RWPE2 (cell line): ENCODE data around the gene TEDC2.

ENCODE experiments used
- ATAC-seq: fragments of 200-7000 bp; cut with Tn5 transposase; 3 replicates; pipeline ENCODE4 v1.9.1; 2021; ENCODE audit warnings: low read depth
- DNase-seq: peaks from one replicate; pipeline ENCODE4 v3.0.0-alpha.2; 2020; ENCODE audit warnings: low spot score
- H3K27ac ChIP-seq: fragments of 450-650 bp; 2 replicates; pipeline ENCODE4 v1.5.1; 2017; ENCODE audit warnings: mild to moderate bottlenecking; ENCODE audit not compliant: poor library complexity, severe bottlenecking
- H3K27me3 ChIP-seq: fragments of 250-450 bp; sonication (Bioruptor Pico); 2 replicates; pipeline ENCODE4 v1.5.1; 2021; ENCODE audit warnings: mild to moderate bottlenecking, moderate library complexity; ENCODE audit not compliant: insufficient read depth, poor library complexity, severe bottlenecking
- H3K36me3 ChIP-seq: fragments of 250-450 bp; sonication (Bioruptor Pico); 2 replicates; pipeline ENCODE4 v1.5.1; 2020; ENCODE audit warnings: low read depth, mild to moderate bottlenecking, moderate library complexity
- H3K4me1 ChIP-seq: fragments of 250-450 bp; sonication (Bioruptor Pico); 2 replicates; pipeline ENCODE4 v1.5.1; 2021; ENCODE audit warnings: mild to moderate bottlenecking, moderate library complexity; ENCODE audit not compliant: insufficient read depth, poor library complexity, severe bottlenecking
- H3K4me3 ChIP-seq: fragments of 250-450 bp; sonication (Bioruptor Pico); 2 replicates; pipeline ENCODE4 v1.5.1; 2021; ENCODE audit warnings: mild to moderate bottlenecking, moderate library complexity; ENCODE audit not compliant: severe bottlenecking
- H3K9me3 ChIP-seq: fragments of 250-450 bp; sonication (Bioruptor Pico); 2 replicates; pipeline ENCODE4 v1.5.1; 2021; ENCODE audit warnings: mild to moderate bottlenecking, moderate library complexity; ENCODE audit not compliant: severe bottlenecking
- CTCF ChIP-seq: fragments of 450-650 bp; IDR thresholded peaks from one replicate; pipeline ENCODE4 v1.5.1; 2017; ENCODE audit warnings: mild to moderate bottlenecking, moderate library complexity; ENCODE audit not compliant: poor library complexity, severe bottlenecking

Gene TEDC2

GRCh38 chr16:2500430-2500917 is 40.6 kb downstream of the TEDC2 start:
- ATAC-seq = no peak
- H3K9me3 ChIP-seq = no peaks in the 10 kb centered on the region
- no peaks in the 10 kb centered on the region for H3K4me1 ChIP-seq
- 0 out of 2 replicates have a peak, but pooled peaks cover 9% of the 10 kb centered on the region for H3K36me3 ChIP-seq
- H3K4me3 ChIP-seq = no peak overlapping the region
- H3K27me3 ChIP-seq = no peaks in the 10 kb centered on the region
- no peak overlapping the region for H3K27ac ChIP-seq
- DNase-seq = peak; percentile 65
- no peak for TF ChIP-seq CTCF

- peak; percentile 83 for TF ChIP-seq CTCF
- Histone ChIP-seq H3K4me3 (no peak overlapping the region), H3K4me1 (no peaks in the 10 kb centered on the region), H3K36me3 (0 out of 2 replicates have a peak, but pooled peaks cover 9% of the 10 kb centered on the region), H3K9me3 (no peaks in the 10 kb centered on the region), H3K27me3 (no peaks in the 10 kb centered on the region), H3K27ac (no peak overlapping the region)
- ATAC-seq = peak; percentile 79
- DNase-seq = peak; percentile 45
Measured at GRCh38 chr16:2500918-2501750, 41.2 kb downstream of the TEDC2 start.

- Histone ChIP-seq H3K9me3 (no peaks in the 10 kb centered on the region), H3K36me3 (0 out of 2 replicates have a peak, but pooled peaks cover 4% of the 10 kb centered on the region), H3K4me3 (no peak overlapping the region), H3K4me1 (no peaks in the 10 kb centered on the region), H3K27ac (no peak overlapping the region), H3K27me3 (no peaks in the 10 kb centered on the region)
- no peak for ATAC-seq
- peak; percentile 47 for DNase-seq
- TF ChIP-seq CTCF = no peak
Measured at GRCh38 chr16:2501946-2502895, 42.3 kb downstream of the TEDC2 start.

- Histone ChIP-seq H3K27ac (no peak overlapping the region), H3K9me3 (no peaks in the 10 kb centered on the region), H3K27me3 (no peaks in the 10 kb centered on the region), H3K4me1 (no peaks in the 10 kb centered on the region), H3K36me3 (no peaks in the 10 kb centered on the region), H3K4me3 (no peak overlapping the region)
- DNase-seq = no peak
- no peak for ATAC-seq
- no peak for TF ChIP-seq CTCF
Measured at GRCh38 chr16:2505695-2506094, 45.8 kb downstream of the TEDC2 start.
